ENCODE data around the gene COL5A1.
A peak's percentile ranks its signal among the peaks of the same experiment; 100 is the strongest.

The COL5A1 gene

GRCh38 chr9:134733480-134734232 lies 92.1 kb downstream of the COL5A1 start:
- no peak for TF ChIP-seq CTCF (conservative IDR thresholded peaks at IDR 0.05; ENCODE audit: control insufficient read depth, insufficient read depth, low read depth, low read length)
- DNase-seq (ENCODE audit: low read depth): no peak
- H3K4me3 ChIP-seq (ENCODE audit: control insufficient read depth, low read depth, low read length): no peak overlapping the region

GRCh38 chr9:134734270-134734669 lies 92.7 kb downstream of the COL5A1 start:
- no peak for TF ChIP-seq CTCF (conservative IDR thresholded peaks at IDR 0.05; ENCODE audit: control insufficient read depth, insufficient read depth, low read depth, low read length)
- DNase-seq (ENCODE audit: low read depth): peak; percentile 83
- H3K4me3 ChIP-seq (ENCODE audit: control insufficient read depth, low read depth, low read length): no peak overlapping the region

GRCh38 chr9:134735441-134736175 lies 94.0 kb downstream of the COL5A1 start:
- no peak overlapping the region for H3K4me3 ChIP-seq (ENCODE audit: control insufficient read depth, low read depth, low read length)
- TF ChIP-seq CTCF (conservative IDR thresholded peaks at IDR 0.05; ENCODE audit: control insufficient read depth, insufficient read depth, low read depth, low read length): no peak
- peak; percentile 46 for DNase-seq (ENCODE audit: low read depth)

- H3K4me3 ChIP-seq (ENCODE audit: control insufficient read depth, low read depth, low read length): no peak overlapping the region
- TF ChIP-seq CTCF (conservative IDR thresholded peaks at IDR 0.05; ENCODE audit: control insufficient read depth, insufficient read depth, low read depth, low read length): no peak
- no peak for DNase-seq (ENCODE audit: low read depth)
These were observed 95.3 kb downstream of the COL5A1 start for GRCh38 chr9:134736791-134737497.

GRCh38 chr9:134737842-134738580 lies 96.4 kb downstream of the COL5A1 start:
- TF ChIP-seq CTCF (conservative IDR thresholded peaks at IDR 0.05; ENCODE audit: control insufficient read depth, insufficient read depth, low read depth, low read length): no peak
- DNase-seq (ENCODE audit: low read depth): no peak
- H3K4me3 ChIP-seq (ENCODE audit: control insufficient read depth, low read depth, low read length): no peak overlapping the region
